IPS-18c (cell line): Measurements from ENCODE around the gene NCAPD3.

Experiments used
- H3K4me3 ChIP-seq: 2 replicates; pipeline ENCODE4 v1.7.0; 2013; ENCODE audit warnings: low read depth, mild to moderate bottlenecking, low read length, moderate library complexity; ENCODE audit not compliant: insufficient read depth
- H3K9me3 ChIP-seq: one replicate; pipeline ENCODE4 v1.6.1; 2013; ENCODE audit warnings: mild to moderate bottlenecking, low read length, moderate library complexity; ENCODE audit not compliant: control insufficient read depth, insufficient read depth

The NCAPD3 gene

GRCh38 chr11:134254433-134255183 is 30.8 kb upstream of the NCAPD3 start:
- Histone ChIP-seq H3K4me3 (peak overlapping the region; percentile 93), H3K9me3 (no peaks in the 10 kb centered on the region)

- peak within 1 kb of the TSS; percentile 93 for H3K4me3 ChIP-seq
- no peaks in the 10 kb centered on the region for H3K9me3 ChIP-seq
Measured at GRCh38 chr11:134253188-134253993, 29.6 kb upstream of the NCAPD3 start, which contains the start of the genes ACAD8 and THYN1. TSS of gene ACAD8 (plus strand) at chr11:134253568. CDS start at chr11:134253601, 33 bp downstream. TSS of gene THYN1 (minus strand) at chr11:134253352. CDS start at chr11:134252882, 470 bp downstream.

DNA sequence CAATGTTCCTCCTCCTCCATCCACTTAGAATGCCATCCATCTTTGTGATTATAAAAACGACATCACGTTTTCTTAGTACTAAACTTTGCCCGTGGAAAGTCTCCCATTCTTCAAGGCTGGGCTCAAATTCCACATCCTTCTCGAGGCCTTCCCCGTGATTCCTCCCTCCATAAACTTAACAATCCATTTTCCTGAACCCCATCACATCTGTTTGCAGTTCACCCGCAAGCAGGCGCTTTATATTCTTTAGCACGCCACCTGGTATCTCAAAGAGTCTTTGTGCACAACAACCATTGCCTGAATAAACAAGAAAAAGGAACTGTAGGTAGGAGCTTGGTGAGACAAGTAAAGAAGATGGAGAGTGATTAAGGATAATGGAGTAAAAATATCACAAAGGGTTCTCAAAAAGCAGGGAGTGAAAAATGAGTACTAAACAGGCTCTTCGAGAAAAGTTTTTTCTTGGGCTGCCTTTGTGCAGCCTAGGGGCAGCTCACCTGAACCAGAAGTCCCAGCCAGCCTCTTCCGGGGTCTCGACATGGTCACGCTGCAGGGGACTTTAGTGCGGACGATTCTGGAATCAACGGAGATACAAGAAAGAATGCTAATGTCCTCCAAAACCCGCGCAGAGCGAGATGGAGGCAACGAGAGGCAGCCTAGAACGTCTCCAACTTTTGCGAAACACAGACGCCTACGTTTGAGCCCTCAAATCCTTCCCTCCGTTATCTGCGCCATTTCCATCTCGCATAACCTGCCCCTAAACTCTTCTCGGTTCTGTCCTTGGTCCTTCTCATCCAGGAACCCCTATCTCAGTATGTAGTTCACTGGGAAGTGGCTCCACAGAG is 28.8 kb upstream of the NCAPD3 start:
- Histone ChIP-seq H3K4me3 (peak overlapping the region; percentile 79), H3K9me3 (no peaks in the 10 kb centered on the region)

DNA sequence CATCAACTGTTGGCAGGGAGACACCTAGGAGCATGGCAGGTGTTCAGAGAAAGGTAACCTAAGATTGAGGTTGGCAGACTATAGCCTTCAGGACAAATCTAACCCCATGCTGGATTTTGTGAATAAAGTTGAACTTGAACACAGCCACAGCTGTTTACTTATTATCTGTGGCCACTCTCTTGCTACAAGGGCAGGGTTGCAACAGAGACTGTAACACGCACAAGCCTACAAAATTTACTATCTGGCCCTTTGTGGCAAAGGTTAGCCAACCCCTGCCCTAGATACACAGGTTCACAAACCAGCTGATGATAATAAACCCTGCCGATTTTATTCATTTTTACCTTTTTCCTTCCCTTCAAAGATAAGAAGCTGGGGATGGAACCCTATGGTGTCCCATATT is 26.9 kb upstream of the NCAPD3 start:
- Histone ChIP-seq H3K4me3 (no peak overlapping the region), H3K9me3 (no peaks in the 10 kb centered on the region)

GRCh38 chr11:134250246-134250645 is 26.5 kb upstream of the NCAPD3 start:
- Histone ChIP-seq H3K4me3 (no peak overlapping the region), H3K9me3 (no peaks in the 10 kb centered on the region)

- no peak overlapping the region for H3K4me3 ChIP-seq
- H3K9me3 ChIP-seq, result no peaks in the 10 kb centered on the region
Measured at GRCh38 chr11:134248910-134249480, 25.2 kb upstream of the NCAPD3 start.

- Histone ChIP-seq H3K9me3 (no peaks in the 10 kb centered on the region), H3K4me3 (no peak overlapping the region)
Measured at GRCh38 chr11:134246678-134247077, 22.9 kb upstream of the NCAPD3 start.

DNA sequence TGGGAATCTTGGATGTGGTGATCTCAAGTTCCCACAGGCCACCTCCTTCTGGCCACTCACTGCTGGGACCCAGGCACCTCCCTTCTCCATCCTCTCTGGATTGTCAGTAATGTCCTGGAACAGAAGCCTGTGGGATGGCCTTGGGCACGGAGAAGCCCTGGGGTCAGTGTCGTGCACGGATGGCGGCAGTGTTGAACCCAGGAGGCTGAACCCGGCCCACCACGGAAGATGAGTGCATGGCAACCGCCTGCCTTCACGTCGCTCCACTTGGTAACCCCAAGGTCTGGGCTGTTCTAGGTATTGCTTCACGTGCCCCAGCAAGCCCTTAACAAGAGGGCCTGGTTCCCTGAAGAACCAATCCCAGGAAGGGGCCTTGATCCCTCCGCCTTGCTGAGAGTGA is 22.3 kb upstream of the NCAPD3 start:
- Histone ChIP-seq H3K9me3 (no peaks in the 10 kb centered on the region), H3K4me3 (no peak overlapping the region)

- H3K4me3 ChIP-seq, result no peak overlapping the region
- no peaks in the 10 kb centered on the region for H3K9me3 ChIP-seq
Measured at GRCh38 chr11:134245434-134245833, 21.7 kb upstream of the NCAPD3 start.

GRCh38 chr11:134244593-134244992 is 20.8 kb upstream of the NCAPD3 start:
- Histone ChIP-seq H3K4me3 (no peak overlapping the region), H3K9me3 (no peaks in the 10 kb centered on the region)

DNA sequence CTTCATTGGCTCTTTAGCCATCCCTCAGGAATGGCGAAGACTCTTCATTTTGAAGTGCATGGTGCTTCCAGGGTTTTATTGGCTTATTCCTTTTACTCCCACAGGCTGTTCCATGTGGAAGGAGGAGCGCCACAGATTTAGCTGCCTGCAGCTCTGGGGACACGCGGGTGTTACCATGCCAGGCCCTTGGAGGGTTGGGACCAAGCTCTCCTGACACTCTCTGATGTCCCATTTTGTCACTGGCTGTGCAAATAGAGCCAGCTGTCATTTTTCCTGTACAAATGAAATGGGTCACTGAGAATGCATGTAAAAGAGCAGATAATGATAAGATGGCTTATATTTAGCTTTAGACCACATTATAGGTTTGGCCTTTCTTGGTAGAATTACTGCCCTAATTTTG is 20.1 kb upstream of the NCAPD3 start:
- Histone ChIP-seq H3K4me3 (no peak overlapping the region), H3K9me3 (no peaks in the 10 kb centered on the region)

GRCh38 chr11:134242376-134242775 is 18.6 kb upstream of the NCAPD3 start:
- H3K9me3 ChIP-seq, result no peaks in the 10 kb centered on the region
- no peak overlapping the region for H3K4me3 ChIP-seq

DNA sequence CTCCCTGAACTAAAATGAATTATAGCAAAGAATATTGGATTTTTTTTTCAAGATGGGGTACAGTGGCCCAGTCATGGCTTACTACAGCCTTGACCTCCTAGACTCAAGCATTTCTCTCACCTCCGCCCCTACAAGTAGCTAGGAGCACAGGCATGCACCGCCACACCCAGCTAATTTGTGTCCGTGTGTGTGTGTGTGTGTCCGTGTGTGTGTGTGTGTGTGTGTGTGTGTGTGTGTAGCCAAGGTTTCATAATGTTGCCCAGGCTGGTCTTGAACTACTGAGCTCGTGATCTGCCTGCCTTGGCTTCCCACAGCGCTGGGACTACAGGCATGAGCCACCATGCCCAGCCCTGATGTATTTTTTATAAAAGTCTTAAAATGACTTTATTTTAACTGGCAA is 16.8 kb upstream of the NCAPD3 start:
- H3K4me3 ChIP-seq, result no peak overlapping the region
- no peaks in the 10 kb centered on the region for H3K9me3 ChIP-seq

DNA sequence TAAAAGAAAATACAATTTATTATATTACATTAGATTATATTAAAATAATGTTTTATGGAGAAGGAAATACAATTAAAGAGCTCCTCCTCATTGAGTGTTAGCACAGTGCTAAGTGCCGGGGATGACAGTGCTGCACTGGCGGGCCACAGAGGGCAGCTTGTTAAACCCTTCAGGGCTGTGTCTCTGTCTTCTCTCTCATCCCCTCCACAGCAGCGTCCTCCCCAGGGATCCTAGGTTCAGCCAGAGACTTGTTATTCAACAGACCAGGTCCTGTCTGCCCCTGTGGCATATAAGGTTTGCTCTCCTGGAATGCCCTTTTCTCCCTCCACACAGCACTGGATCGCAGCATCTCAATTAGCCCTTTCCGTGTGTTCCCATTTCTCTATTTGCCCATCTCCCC is 15.2 kb upstream of the NCAPD3 start:
- Histone ChIP-seq H3K4me3 (no peak overlapping the region), H3K9me3 (no peaks in the 10 kb centered on the region)

- no peak overlapping the region for H3K4me3 ChIP-seq
Measured at GRCh38 chr11:134237557-134237922, 13.8 kb upstream of the NCAPD3 start.

GRCh38 chr11:134236834-134237556 is 13.2 kb upstream of the NCAPD3 start:
- Histone ChIP-seq H3K9me3 (no peaks in the 10 kb centered on the region), H3K4me3 (no peak overlapping the region)

More at GRCh38 chr11:134237557-134237922, 13.8 kb upstream of the NCAPD3 start:
- no peaks in the 10 kb centered on the region for H3K9me3 ChIP-seq

DNA sequence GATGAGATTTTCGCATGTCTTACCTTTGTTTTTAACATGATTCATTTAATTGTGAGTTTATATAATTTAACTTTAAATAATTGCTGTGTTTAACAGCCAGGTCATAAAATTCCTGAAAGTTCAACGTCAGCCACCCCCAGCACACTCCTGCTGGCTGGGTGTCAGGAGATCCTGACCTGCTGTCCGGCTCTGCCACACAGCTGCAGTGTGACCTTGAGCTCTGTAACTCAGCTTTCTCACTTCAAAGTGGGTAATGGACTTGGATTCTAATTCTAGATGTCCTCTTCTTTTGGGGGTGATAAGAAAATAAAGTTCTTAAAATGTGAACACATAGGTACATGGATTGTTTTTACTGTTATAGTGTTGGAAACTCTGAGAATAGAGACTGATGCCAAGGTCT is 11.6 kb upstream of the NCAPD3 start:
- H3K9me3 ChIP-seq, result no peaks in the 10 kb centered on the region
- H3K4me3 ChIP-seq, result no peak overlapping the region
